DND-41 (cell line): Measurements from ENCODE around the gene SIRT7.

ENCODE experiments used
- ATAC-seq: fragments of 200-7000 bp; cut with Tn5 transposase; 3 replicates; pipeline ENCODE4 v1.9.1; 2021; ENCODE audit warnings: low read depth; ENCODE audit not compliant: insufficient read depth
- DNase-seq: peaks from one replicate; pipeline ENCODE4 v3.0.0-alpha.2; 2020
- H2AFZ ChIP-seq: 2 replicates; pipeline ENCODE4 v1.6.0; 2012; ENCODE audit warnings: low read depth, low read length
- H3K27ac ChIP-seq: 2 replicates; pipeline ENCODE4 v1.5.1; 2012; ENCODE audit warnings: low read length, inconsistent platforms
- H3K27me3 ChIP-seq: fragments of 200-600 bp; sonication (generic); 2 replicates; pipeline ENCODE4 v1.6.0; 2012; ENCODE audit warnings: low read length, mild to moderate bottlenecking, inconsistent platforms; ENCODE audit not compliant: insufficient read depth, poor library complexity
- H3K36me3 ChIP-seq: 2 replicates; pipeline ENCODE4 v1.5.1; 2012; ENCODE audit warnings: low read length, inconsistent platforms; ENCODE audit not compliant: insufficient read depth
- H3K4me1 ChIP-seq: 2 replicates; pipeline ENCODE4 v1.5.1; 2012; ENCODE audit warnings: mild to moderate bottlenecking, low read length; ENCODE audit not compliant: insufficient read depth
- H3K4me2 ChIP-seq: 2 replicates; pipeline ENCODE4 v1.6.0; 2012; ENCODE audit warnings: mild to moderate bottlenecking, moderate library complexity, low read length, inconsistent platforms; ENCODE audit not compliant: insufficient read depth
- H3K4me3 ChIP-seq, 2 experiments: fragments of 200-600 bp in 1 of 2; shearing (Covaris generic) in 1 of 2; 2 replicates each; pipeline ENCODE4 v1.5.1; 2012 to 2016; ENCODE audit warnings: inconsistent platforms in 2 of 2, low read length in 2 of 2, mild to moderate bottlenecking in 2 of 2, low read depth in 1 of 2, moderate library complexity in 1 of 2
- H3K79me2 ChIP-seq: 2 replicates; pipeline ENCODE4 v1.6.0; 2012; ENCODE audit warnings: low read length, inconsistent platforms; ENCODE audit not compliant: insufficient read depth
- H3K9ac ChIP-seq: 2 replicates; pipeline ENCODE4 v1.6.0; 2012; ENCODE audit warnings: low read depth, mild to moderate bottlenecking, inconsistent platforms, low read length, moderate library complexity
- H3K9me3 ChIP-seq: 2 replicates; pipeline ENCODE4 v1.5.1; 2012; ENCODE audit warnings: low read length, moderate library complexity, mild to moderate bottlenecking, inconsistent platforms; ENCODE audit not compliant: insufficient read depth, severe bottlenecking
- H4K20me1 ChIP-seq: 2 replicates; pipeline ENCODE4 v1.6.0; 2012; ENCODE audit warnings: low read length; ENCODE audit not compliant: insufficient read depth
- EZH2 ChIP-seq: IDR thresholded peaks from 3 replicates; pipeline ENCODE4 v1.6.1; 2012; ENCODE audit warnings: borderline replicate concordance, low read depth, mild to moderate bottlenecking, moderate library complexity, low read length, inconsistent platforms; ENCODE audit not compliant: severe bottlenecking
- TF ChIP-seq, protein P1 (sequence below): IDR thresholded peaks from 2 replicates; pipeline ENCODE4 v1.5.1; 2012; ENCODE audit warnings: borderline replicate concordance, low read length, moderate library complexity, mild to moderate bottlenecking; ENCODE audit not compliant: poor library complexity, severe bottlenecking; ENCODE audit errors: extremely low read depth

Gene SIRT7

DNA sequence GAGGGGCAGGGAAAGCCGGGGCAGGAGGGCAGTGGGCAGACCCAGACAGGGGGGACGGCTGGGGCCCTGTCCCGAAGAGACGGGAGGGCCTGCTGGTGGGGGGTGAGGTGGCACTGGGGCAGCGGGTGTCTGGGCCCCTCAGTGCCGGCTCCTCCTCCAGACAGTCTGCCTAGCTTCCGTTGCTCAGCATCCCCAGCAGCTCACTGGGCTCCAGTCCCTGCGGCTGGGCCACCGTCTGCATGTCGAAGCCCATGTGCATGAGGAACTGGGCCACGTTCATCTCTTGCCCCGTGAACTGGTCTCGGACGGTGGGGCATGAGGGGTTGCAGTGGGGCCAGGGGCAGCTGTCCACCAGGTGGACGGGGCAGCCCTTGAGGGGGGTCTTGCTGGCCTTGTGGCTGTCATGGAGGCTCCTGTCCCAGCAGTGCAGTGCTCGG, 34.8 kb upstream of the SIRT7 start:
- ATAC-seq (no peak), DNase-seq (no peak)
- Histone ChIP-seq H3K4me1 (peaks cover 9% of the 10 kb centered on the region), H4K20me1 (no peaks in the 10 kb centered on the region), H3K4me2 (no peak overlapping the region), H3K79me2 (no peaks in the 10 kb centered on the region), H3K4me3 (no peak overlapping the region), H3K9ac (no peak overlapping the region), H3K36me3 (no peaks in the 10 kb centered on the region), H2AFZ (peak overlapping the region; percentile 26; the same call in 1 of the 2 replicates), H3K27me3 (no peaks in the 10 kb centered on the region), H3K9me3 (no peaks in the 10 kb centered on the region), H3K27ac (no peak overlapping the region)
- TF ChIP-seq, protein P1, sequence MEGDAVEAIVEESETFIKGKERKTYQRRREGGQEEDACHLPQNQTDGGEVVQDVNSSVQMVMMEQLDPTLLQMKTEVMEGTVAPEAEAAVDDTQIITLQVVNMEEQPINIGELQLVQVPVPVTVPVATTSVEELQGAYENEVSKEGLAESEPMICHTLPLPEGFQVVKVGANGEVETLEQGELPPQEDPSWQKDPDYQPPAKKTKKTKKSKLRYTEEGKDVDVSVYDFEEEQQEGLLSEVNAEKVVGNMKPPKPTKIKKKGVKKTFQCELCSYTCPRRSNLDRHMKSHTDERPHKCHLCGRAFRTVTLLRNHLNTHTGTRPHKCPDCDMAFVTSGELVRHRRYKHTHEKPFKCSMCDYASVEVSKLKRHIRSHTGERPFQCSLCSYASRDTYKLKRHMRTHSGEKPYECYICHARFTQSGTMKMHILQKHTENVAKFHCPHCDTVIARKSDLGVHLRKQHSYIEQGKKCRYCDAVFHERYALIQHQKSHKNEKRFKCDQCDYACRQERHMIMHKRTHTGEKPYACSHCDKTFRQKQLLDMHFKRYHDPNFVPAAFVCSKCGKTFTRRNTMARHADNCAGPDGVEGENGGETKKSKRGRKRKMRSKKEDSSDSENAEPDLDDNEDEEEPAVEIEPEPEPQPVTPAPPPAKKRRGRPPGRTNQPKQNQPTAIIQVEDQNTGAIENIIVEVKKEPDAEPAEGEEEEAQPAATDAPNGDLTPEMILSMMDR = no peak
- TF ChIP-seq EZH2 = no peak

DNA sequence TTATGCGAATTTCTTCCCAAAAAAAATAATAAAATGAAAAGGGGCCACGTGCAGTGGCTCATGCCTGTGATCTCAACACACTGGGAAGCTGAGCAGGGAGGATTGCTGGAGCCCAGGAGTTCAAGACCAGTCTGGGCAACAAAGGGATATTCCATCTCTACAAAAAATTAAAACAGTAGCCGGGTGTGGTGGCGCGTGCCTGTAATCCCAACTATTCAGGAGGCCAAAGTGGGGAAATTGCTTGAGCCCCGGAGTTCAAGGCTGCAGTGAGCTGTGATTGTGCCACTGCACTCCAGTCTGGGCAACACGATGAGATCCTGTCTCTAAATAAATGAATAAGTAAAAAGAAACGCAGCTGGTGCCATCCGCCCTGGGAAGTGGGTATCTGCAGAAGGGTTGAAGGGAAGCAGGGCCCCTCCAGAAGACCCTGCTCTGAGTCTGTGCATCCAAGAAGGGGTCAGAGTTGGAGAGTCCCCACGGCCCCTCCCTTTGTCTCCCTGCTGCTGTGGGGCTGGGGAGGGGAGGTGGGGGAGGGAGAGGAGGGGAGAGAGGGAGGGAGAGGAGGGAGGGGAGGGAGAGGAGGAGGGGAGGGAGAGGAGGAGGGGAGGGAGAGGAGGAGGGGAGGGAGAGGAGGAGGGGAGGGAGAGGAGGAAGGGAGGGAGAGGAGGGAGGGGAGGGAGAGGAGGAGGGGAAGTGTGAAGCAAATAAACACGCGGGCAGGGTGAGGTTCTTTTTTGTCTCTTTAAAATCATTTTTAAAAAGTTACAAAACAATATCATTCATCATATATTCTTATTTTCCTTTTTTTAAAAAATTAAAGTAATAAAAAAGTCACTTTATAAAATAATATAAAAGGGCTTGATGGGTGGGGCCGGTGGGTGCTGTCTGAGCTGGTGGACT, 34.1 kb upstream of the SIRT7 start:
- Histone ChIP-seq H2AFZ (no peak overlapping the region), H3K9ac (no peak overlapping the region), H3K4me3 (no peak overlapping the region), H3K4me2 (no peak overlapping the region), H3K27me3 (no peaks in the 10 kb centered on the region), H3K9me3 (no peaks in the 10 kb centered on the region), H3K27ac (no peak overlapping the region), H4K20me1 (no peaks in the 10 kb centered on the region), H3K4me1 (peaks cover 9% of the 10 kb centered on the region), H3K79me2 (no peaks in the 10 kb centered on the region), H3K36me3 (no peaks in the 10 kb centered on the region)
- DNase-seq = no peak
- no peak for TF ChIP-seq EZH2
- TF ChIP-seq, protein P1 = no peak
- peak; percentile 24; the same call in 1 of the 3 replicates for ATAC-seq

DNA sequence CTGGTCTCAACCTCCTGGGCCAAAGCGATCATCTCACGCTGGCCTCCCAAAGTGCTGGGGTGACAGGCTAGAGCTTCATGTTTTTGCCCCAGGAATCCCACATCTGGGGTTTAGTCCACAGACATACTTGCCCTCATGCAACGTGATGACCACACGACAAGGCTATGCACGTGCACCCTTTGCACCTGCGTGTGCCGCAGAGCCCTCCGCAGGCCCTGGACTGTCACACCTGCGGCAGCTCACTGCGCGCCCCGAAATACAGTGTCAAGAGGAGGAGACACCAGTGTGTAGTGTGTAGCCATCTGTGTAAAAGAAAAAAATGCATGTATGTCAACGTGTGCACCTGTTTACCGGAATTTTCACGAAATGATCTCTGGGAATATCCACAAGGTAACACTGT, 32.5 kb upstream of the SIRT7 start:
- no peak overlapping the region for H3K27ac ChIP-seq
- no peaks in the 10 kb centered on the region for H3K27me3 ChIP-seq
- H3K36me3 ChIP-seq = no peaks in the 10 kb centered on the region
- no peak overlapping the region for H3K4me3 ChIP-seq
- no peak overlapping the region for H3K9ac ChIP-seq
- H3K79me2 ChIP-seq = no peaks in the 10 kb centered on the region
- H2AFZ ChIP-seq = no peak overlapping the region
- ATAC-seq (no peak), DNase-seq (no peak)
- no peaks in the 10 kb centered on the region for H4K20me1 ChIP-seq
- no peaks in the 10 kb centered on the region for H3K9me3 ChIP-seq
- TF ChIP-seq, protein P1 = no peak
- TF ChIP-seq EZH2 = no peak
- H3K4me1 ChIP-seq = peaks cover 9% of the 10 kb centered on the region
- H3K4me2 ChIP-seq = no peak overlapping the region
